Prostate gland (tissue), 2 donors: Measurements from ENCODE around the gene ATP6V1A.

ENCODE experiments used
- CTCF ChIP-seq, 4 experiments: fragments of 200-600 bp in 2 of 4; fragments of 450-650 bp in 2 of 4; sonication (generic) in 2 of 4; IDR thresholded peaks; 1 replicate in 3 of 4; 2 replicates in 1 of 4; pipeline ENCODE4 v1.5.1; 2016 to 2019; ENCODE audit warnings: antibody characterized with exemption in 4 of 4, mild to moderate bottlenecking in 2 of 4, moderate library complexity in 2 of 4
- POLR2A ChIP-seq: fragments of 450-650 bp; IDR thresholded peaks from one replicate; pipeline ENCODE4 v1.6.1; 2016; ENCODE audit warnings: antibody characterized with exemption, mild to moderate bottlenecking
- POLR2AphosphoS5 ChIP-seq: sonication (generic); formaldehyde crosslinking; IDR thresholded peaks from one replicate; pipeline ENCODE4 v1.6.1; 2017; ENCODE audit warnings: antibody characterized with exemption

GRCh38 chr3:113794526-113794925 lies 47.7 kb downstream of the ATP6V1A start:
- TF ChIP-seq CTCF (IDR thresholded peaks at IDR 0.05) (no peak), POLR2A (no peak), POLR2AphosphoS5 (no peak)
